Stimulated activated CD8-positive, alpha-beta memory T cell treated with anti-CD3 and anti-CD28 coated beads, Interleukin-4, amount 100 ng/mL, for 1 hour (primary cell): ENCODE measurements around the gene NCOR2.

Experiments
- DNase-seq, 2 donors: peaks; one replicate each; pipeline ENCODE4 v3.0.0-alpha.2; 2020; ENCODE audit warnings: low read depth in 2 of 2, low spot score in 1 of 2

The NCOR2 gene

DNA sequence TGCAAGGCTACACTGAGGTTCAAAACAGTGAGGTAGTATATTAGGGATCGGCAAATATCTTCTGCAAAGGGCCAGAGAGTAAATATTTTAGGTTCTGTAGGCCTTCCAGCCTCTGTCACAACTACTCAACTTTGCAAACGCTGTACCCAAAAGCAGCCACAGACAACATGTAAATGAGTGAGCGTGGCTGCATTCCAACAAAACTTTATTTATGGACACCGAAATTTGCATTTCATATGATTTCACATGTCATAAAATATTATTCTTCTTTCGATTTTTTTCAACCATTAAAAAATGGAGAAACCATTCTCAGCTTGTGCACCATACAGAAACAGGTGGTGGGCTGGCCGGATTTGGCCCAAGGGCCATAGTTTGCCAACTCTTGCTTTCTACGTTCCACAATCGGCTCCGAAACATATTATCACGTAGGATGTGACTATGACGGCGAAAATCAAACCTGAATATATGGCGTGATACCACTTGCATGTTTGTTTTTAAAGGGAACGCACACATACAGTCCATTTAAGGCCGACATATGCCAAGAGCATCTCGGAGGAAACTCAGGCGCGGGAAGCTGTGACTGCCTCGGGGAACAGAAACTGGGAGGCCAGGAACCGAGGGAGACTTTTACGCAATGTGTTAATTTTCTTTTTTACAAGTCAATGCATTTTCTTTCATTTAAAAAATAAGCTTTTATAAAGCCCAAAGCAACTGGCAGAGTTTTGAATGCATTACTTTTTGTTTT is 7.1 kb downstream of the NCOR2 start:
- no peak for DNase-seq

DNA sequence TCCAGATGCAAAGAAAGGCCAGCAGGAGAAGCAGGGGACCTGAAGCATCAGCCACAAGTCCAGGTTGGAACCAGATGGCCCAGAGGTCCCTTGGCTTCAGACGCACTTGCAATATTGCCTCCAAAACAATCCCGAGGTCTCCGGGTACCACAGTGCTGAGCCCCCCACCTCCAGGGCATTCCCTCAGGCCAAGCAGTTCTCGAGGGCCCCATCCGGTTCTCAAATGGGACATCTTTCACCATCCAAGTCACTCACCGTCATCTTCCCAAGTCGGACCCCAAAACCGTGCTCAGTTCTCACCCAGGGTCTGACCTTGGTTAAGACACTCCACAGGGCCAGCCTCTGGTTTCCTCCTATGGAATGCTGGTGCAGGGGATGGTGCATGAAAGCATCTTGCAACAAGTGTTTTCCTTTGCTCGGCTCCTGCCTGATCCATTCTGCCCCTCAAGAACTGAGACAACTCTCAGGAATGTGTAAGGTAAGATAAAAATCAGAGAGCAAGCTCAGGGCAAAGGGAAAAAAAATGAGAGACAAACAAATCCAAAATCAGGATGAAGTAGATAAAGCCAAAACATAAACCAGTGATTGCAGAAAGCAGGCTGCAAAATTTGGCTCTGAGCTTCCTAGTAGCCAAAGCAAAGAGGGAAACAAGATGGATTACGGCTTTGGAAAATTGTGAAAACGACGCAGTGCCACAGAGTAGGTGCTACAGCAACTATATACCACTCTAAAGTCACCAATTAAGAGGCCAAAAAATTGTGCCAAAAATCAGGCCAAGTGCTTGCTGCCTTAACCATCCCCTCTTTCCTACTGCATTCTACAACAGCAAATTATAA is 8.0 kb downstream of the NCOR2 start:
- DNase-seq, result no peak

DNA sequence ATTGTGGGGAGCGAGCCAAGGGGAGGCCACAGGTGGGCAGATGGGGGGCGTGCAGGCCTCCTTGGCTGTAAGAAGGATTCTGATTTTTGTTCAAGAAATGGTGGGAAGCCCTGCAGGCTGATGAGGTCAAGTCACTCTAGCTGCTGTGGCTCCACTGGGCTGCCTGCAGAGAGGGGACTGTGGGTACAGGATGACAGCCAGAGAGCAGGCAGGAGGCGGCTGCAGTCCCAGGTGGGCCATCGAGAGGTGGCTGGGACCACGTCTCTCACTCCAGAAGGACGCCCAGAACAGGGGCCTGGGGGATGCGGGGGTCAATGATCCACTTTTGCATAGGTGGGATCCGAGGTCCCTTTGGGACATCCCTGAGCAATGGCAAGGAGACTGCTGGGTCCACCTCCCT is 9.1 kb downstream of the NCOR2 start:
- no peak for DNase-seq

DNA sequence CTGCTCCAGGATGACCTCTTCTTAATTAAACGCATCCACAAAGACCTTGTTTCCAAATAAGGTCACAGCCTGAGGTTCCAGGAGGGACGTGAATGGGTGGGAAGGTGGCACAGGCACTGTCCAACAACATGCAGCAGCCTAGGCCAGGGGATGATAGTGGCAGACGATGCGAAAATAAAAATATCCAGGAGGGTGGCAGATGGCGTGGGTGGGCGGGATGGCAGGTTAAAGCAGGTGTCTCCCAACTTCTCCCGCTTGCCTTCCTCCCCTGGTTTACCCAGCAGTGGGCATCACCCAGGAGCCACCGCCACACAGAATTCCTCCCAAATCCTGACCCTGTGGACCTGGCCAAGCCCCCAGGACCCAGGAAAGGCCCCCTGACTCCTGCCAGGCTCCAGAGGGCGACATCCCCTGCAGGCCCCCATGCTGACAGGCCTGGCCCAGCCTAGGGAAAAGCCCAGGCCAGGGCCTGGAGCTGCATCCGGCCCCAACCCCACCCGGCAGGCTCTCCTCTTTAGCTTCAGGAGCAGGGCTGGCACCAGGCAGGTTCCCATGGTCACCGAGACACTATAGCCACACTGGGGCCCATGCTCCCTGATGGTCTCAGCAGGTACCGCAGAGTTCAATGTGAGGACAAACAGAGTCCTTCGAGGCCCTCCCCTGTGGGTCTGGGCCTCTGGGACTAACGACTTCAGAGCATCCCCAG is 9.7 kb downstream of the NCOR2 start:
- DNase-seq, result no peak

DNA sequence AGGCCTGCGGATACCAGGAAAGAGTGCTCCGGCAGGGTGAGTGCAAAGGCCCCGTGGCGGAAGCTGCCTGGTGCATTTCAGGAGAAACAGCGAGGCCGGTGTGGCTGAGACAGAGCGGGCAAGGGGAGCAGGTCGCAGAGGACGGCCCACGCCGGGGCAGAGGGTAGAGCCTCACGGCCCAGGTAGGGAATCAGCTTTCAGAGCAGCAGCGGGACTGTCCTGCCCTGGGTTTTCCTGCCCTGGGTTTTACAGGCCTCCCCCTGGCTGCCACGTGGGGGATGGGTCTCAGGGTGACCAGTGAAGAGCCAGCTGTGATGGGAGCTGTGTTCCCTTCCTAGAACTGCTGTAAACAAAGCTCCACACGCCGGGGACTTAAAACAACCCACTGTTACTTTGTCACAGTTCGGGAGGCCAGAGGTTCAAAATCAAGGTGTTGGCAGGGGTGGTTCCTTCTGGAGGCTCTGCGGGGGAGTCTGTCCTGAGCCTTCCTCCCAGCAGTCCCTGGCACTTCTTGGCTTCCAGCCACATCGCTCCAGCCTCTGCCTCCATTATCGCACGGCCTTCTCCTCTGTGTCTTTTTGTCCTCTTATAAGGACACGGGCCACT is 10.4 kb downstream of the NCOR2 start:
- no peak for DNase-seq

DNA sequence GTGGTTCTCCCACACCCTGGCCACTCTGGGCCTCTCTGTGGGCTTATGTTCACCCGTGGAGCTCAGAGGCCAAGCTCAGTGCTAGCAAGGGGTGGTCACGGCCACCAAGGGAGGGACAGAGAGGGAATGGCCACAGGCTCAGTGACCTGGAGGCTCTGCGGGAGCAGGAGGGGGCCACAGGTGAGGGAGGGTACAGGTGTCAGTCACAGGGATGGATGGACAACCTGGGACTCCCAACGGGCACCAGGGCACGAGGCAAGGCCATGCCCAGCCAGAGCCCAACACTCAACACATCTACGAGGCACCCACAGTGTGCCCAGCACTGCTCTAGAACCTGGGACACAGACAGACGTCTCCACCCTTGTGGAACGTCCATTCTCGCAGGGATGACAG is 11.3 kb downstream of the NCOR2 start:
- no peak for DNase-seq

DNA sequence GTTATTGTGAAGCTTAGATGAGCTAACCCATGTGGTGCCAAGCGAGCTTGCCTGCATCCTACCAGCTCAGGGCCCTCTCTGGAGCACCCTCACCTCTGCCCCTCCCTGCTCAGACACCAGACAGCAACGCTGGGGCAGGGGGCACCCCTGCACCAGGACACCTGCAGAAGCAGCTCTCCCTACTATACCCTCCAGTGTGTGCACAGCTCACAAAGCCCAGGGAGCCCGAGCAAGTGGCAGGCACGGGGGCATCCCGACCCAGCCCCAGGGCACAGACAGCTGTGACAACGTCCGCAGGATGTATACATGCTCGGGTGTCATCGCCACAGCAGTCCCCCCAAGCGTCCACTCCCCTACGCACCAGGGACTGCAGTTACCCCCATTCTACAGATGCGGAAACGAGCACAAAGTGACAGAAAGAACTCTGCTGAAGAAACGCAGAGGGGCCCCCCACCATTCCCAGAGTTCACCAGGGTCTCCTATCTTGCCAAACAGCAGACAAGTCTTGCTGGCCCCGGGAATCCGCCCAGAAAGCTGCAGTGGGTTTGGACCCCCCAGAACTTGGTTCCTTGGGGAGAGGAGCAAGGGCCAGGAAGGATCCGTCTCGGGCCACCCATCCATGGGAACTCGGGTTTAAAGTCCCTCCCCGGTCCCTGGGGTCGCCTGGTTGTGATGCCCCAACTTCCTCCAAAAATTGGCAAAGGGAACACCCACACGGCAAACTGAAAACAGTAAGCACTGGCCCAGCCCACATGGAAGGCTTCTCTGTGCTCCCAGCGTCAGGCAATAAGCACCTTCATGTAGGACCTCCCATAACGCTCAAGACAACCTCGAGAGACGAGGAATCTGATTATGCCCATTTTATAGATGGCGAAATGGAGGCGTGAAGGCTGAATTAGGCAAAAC is 12.0 kb downstream of the NCOR2 start:
- no peak for DNase-seq

DNA sequence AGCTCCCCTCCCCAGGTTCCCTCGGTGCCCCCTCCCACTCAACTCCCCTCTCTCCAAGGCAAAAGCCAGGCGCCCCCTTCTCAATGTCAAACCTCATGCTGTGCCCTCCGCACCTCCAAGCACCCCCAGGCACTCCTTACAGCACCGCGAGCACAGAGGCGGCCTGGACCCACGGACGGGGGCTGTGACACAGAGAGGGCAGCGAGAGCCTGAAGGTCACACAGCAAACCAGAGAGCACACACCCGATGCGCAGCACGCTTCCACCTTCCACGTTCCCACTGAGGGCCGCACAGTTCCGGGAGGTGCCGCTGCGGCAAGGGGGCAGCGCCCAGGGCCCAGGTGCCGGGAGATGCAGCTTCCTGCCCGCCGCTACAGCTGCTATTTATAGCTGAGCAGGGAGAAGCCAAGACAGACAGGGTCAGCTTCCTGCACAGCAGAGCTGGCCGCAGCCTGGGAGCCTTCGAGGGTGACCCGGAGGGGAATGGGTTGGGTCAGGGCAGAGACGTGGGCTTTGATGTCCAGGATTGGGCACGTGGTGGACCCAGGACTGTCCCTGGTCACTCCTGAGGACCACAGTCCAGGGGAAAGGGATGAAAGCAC is 12.9 kb downstream of the NCOR2 start:
- no peak for DNase-seq

DNA sequence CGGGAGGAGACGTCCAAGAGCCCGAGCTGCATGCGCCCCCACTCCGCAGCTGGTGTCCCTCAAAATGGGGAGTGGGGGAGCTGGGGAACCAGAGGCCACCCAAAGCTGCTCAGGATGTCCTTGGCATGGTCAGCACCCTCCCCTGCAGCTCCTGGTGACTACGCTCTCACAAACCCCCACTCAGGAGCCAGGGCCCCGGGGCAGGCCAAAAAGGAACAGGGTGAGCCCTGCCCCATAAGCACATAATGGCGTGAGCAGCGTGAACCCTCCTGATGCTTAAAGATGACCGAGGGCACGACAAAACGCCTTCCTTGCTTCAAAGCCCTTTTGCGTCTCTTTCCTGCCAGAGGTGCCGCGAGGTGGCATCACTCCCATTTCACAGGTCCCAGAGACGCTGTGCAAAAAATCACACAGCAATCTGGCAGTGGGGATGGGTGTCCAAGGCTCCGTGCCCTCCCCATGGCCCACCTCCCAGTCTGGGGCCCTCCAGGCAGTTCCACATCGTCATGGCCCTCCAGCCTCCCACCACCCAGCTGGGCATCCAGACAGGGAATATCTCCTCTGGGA is 13.5 kb downstream of the NCOR2 start:
- DNase-seq, result no peak

DNA sequence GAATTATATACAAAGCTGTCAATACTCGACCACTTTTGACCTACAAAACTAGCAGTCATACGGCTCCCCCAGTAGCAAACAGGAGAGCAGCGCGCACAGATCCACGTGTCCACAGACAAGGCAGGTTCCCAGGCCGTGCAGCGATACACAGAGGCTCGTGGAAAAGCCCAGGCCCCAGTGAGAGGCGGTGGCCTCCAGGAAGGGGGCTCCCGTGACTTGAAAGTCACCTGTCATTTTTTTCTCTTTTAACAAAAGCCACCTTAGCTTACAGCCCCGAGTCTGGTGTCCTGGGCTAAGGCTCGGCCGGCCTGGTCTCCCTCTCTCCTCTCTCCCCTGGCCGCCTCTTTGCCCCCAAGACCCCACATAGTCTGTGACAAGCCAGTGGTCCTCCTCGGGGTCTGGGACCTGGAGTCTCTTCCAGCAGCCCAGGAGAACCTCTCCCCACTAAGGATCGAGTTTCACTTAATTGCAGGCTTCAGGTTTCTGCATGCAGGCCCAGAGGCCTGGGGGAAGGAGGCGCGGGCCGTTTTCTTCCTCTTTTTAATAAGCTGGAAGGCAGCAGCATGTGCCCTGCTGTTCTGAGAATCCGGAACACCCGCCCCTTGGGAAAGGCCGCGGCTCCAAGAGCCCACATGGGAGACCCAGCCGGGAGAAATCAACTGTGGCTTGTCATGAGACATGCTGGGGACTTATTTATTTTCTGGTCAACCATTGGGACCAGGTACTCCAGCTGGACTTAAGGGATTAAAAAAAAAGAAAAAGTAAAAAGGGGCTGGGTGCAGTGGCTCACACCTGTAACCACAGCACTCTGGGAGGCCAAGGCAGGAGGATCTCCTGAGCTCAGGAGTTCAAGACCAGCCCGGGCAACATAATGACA is 15.9 kb downstream of the NCOR2 start:
- DNase-seq, result no peak

DNA sequence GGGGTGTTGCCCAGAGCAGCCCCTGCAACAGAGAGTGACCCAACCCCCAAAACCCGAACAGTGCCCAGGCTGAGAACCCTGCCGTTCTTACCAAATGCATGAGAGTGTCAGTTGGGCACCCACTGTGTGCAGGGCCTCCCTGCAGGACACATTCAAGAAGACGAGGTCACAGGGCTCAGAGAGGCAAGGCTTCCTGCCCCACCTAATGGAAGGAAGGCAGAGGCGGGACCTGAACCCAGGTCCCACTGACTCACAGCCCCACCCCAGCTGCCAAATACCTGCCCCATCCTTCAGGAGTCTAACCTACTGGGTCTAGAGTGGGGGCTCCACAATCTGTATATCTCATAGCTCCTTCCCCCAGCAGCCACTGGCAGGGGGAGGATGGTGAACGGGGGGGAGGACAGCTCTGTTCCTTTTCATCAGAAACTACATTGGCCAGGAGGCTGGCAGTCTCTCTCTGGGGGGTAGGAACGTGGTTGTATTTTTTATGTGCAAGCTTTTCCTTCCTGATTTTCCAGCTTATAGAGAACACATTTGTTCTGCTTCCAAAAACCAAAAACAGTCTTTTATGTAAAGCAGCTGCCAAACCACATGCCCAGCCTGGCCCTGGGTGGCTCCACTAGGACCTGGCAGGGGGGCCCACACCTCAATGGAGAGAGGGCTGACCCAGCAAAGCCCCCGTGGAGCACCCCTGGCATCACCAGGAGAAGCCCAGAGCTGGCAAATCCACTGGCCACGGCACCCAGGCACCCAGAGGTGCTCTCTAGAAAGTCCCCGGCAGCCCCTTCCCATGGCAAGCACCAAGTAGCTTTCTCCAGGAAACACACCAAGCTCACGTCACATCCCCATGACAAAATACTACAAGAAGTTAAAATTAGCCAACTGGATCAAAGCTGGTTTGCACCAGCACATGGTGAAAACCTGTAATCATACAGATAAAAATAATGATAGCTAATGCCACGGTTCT is 17.0 kb downstream of the NCOR2 start:
- no peak for DNase-seq

DNA sequence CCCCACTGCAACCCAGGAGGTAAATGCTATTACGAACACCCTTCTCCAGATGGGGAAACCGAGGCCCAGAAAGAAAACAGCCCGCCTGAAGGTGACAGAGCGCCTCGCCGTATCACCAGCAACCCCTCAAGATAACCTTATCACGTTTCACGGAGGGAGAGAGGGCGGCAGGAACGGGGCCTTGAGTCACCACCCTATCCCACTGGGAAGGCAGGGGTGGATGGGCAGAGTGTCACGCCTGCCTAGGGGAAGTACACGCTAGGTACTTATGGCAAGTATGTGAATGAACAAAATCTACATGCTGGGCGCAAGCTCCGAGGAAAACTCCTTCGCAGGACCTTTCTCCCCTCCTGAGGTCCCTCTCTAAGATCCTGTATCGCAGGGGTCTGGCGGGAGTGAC is 17.8 kb downstream of the NCOR2 start:
- DNase-seq, result no peak

DNA sequence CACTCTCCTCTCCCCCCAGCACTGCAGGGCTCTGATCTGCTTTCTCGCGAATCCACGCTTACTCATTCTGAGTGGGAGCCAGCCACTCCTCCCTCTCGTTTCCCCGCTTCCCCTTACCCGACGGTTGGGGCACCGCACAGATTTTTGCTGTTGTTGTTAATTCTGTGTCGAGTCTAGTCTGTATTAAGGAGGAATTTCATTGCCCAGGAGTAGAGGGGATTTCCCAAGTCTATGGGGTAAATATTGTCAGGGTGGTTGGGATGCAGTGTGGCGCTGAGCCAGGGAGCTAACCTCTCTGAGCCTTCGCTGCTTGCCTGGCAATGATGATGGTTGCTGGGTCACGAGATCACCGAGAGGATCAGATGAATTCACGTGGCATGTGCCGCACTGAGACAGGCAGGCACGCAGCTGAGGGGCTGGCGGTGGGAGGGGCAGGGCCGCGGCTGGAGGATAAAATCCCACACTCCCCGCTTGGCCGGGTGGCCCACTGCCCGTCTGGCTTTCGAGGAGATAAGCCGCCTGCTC is 18.5 kb downstream of the NCOR2 start:
- DNase-seq, result no peak

DNA sequence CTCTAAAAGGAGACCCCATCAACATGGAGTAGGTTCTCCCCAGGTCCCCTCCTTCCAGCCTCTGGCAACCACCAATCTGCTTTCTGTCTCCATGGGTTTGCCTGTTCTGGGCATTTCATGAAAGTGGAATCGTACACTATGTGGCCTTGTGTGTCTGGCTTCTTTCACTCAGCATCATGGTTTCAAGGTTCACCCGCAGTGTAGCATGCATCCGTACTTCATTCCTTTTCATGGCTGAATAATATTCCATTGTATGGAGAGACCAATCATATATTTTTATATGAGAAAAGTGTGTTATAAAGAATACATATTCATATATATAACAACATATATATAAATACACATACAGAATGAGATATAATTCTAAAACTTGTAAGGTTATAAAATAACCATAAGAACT is 19.8 kb downstream of the NCOR2 start:
- no peak for DNase-seq

DNA sequence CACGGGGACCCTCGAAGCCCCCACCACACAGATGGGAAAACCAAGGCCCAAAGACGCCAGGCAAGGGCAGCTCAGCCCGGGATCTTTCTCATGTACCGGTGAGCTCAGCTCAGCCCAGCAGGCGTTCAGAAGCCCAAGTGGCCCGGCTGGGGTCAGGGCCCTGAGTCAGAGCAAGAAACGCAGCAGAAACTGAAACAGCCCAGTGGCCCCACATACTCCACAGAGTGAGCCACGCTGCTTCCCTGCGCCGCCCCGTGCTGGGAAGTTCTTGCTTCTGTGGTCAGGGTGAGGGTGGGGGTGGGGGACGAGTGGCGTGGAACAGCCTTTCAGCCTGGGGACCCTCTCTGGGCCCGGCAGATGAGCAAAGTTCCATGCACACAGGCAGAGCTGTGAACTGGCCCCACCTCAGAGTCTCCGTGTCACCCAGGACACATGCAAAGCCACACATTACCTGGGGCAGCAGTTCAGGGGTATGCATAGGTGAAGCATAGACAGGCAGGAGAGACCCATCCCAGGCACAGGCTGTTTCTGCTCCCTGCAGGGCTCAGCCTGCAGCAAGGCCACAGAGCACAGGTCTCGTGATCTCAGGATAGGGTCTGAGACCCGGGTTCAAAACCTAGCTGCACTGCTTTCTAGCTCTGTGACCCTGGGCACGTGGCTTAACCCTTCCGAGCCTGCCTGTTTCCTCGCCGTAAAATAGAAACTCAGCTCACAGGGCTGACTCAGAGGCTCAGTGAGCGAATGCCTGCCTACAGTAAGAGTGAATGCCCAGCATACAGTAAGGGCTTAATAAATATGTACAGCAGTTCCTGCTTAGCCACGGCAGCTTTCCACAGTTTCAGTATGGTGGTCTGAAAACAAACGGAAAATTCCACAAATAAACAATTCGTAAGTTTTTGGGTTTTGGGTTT is 21.6 kb downstream of the NCOR2 start:
- DNase-seq, result no peak

DNA sequence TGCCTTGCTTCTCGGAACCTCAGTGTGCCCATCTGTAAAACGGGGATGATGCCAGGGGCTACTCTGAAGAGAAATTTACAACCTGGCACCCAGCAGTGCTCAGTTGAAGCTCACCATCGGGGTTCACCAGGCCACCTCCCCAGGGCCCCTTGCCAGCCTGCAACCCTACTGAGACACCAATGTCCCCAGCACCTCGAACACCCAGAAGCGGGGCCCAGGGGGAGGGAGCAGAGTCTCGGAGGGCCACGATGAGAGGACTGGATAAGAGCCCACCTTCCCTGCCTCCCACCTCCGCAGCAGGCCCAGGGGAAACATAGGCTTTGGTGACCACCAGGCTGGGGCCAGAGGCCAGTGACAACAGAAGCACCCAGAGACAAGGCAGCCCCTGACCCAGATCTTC is 22.4 kb downstream of the NCOR2 start:
- DNase-seq, result no peak
